Activated CD8-positive, alpha-beta memory T cell treated with anti-CD3 and anti-CD28 coated beads, Interleukin-2, amount 50 U/mL, for 1 hour (primary cell): ENCODE measurements around the gene ZBTB44.
"Not testable (repeated sequence)": the region's sequence is repeated elsewhere in the genome, so short reads cannot be mapped to it uniquely, and the experiment has no call there.

Source experiments
- DNase-seq: peaks from one replicate; pipeline ENCODE4 v3.0.0-alpha.2; 2020; ENCODE audit errors: extremely low read depth

The ZBTB44 gene

GRCh38 chr11:130198292-130198691 is 116.4 kb downstream of the ZBTB44 start:
- DNase-seq: no peak

GRCh38 chr11:130197386-130198035 is 117.2 kb downstream of the ZBTB44 start:
- no peak for DNase-seq

GRCh38 chr11:130194241-130195023 is 120.3 kb downstream of the ZBTB44 start:
- no peak for DNase-seq

GRCh38 chr11:130193551-130193950 is 121.2 kb downstream of the ZBTB44 start:
- not testable (repeated sequence) for DNase-seq

GRCh38 chr11:130192845-130193267 is 121.9 kb downstream of the ZBTB44 start:
- no peak for DNase-seq

GRCh38 chr11:130191896-130192295 is 122.8 kb downstream of the ZBTB44 start:
- no peak for DNase-seq

GRCh38 chr11:130190371-130190881 is 124.3 kb downstream of the ZBTB44 start:
- DNase-seq: no peak

- no peak for DNase-seq
These were observed 125.1 kb downstream of the ZBTB44 start for GRCh38 chr11:130189492-130190210.

- DNase-seq: no peak
These were observed 126.0 kb downstream of the ZBTB44 start for GRCh38 chr11:130188585-130189347.

GRCh38 chr11:130188047-130188446 is 126.7 kb downstream of the ZBTB44 start:
- DNase-seq: no peak

- DNase-seq: no peak
These were observed 127.6 kb downstream of the ZBTB44 start for GRCh38 chr11:130187096-130187495.

GRCh38 chr11:130183878-130184610 is 130.7 kb downstream of the ZBTB44 start:
- DNase-seq: no peak

- no peak for DNase-seq
These were observed 133.1 kb downstream of the ZBTB44 start for GRCh38 chr11:130181295-130182272.

- no peak for DNase-seq
These were observed 133.8 kb downstream of the ZBTB44 start for GRCh38 chr11:130180896-130181294.

- DNase-seq: no peak
These were observed 134.2 kb downstream of the ZBTB44 start for GRCh38 chr11:130180491-130180890.

GRCh38 chr11:130179396-130180306 is 135.1 kb downstream of the ZBTB44 start:
- DNase-seq: no peak

- DNase-seq: no peak
These were observed 136.0 kb downstream of the ZBTB44 start for GRCh38 chr11:130178441-130179339.

- no peak for DNase-seq
These were observed 136.9 kb downstream of the ZBTB44 start for GRCh38 chr11:130177782-130178181.
